K562 (cell line): ENCODE data around the gene FMC1. TPM values are rescaled to one million over a fixed set of nuclear protein-coding genes. Genes with fewer than 3 reads are reported as not detected.

Experiments used
- CBFA2T2 ChIP-seq: fragments of 450-650 bp; conservative IDR thresholded peaks from 2 replicates; pipeline ENCODE4 v1.6.1; 2017; ENCODE audit warnings: mild to moderate bottlenecking
- EHMT2 ChIP-seq: fragments of 450-650 bp; IDR thresholded peaks from 2 replicates; pipeline ENCODE4 v1.6.1; 2018; ENCODE audit warnings: antibody characterized with exemption
- FOXA3 ChIP-seq, 2 experiments: fragments of 450-650 bp in 1 of 2; sonication (generic) in 1 of 2; formaldehyde crosslinking; IDR thresholded peaks in 1 of 2; conservative IDR thresholded peaks in 1 of 2; 2 replicates each; pipeline versions ENCODE4 v1.4.0 to v1.8.0; 2020 to 2022; ENCODE audit warnings: mild to moderate bottlenecking in 2 of 2, missing genetic modification reagents in 1 of 2
- PML ChIP-seq: IDR thresholded peaks from 2 replicates; pipeline ENCODE4 v1.6.1; 2012; ENCODE audit warnings: low read length, inconsistent platforms
- POLR2A ChIP-seq: fragments of 450-650 bp; conservative IDR thresholded peaks from 2 replicates; pipeline ENCODE4 v1.6.1; 2016
- RAD51 ChIP-seq: fragments of 450-650 bp; IDR thresholded peaks from 2 replicates; pipeline ENCODE4 v1.7.1; 2016; ENCODE audit warnings: low read depth, mild to moderate bottlenecking, borderline replicate concordance
- SAFB ChIP-seq: fragments of 200-400 bp; formaldehyde crosslinking; IDR thresholded peaks from 2 replicates; pipeline ENCODE4 v1.6.1; 2017; ENCODE audit warnings: low read depth, low read length, borderline replicate concordance
- TAF9B ChIP-seq: fragments of 450-650 bp; IDR thresholded peaks from 2 replicates; pipeline ENCODE4 v1.6.1; 2018; ENCODE audit warnings: mild to moderate bottlenecking; ENCODE audit not compliant: partially characterized antibody
- TAL1 ChIP-seq: fragments of 450-650 bp; IDR thresholded peaks from 2 replicates; pipeline ENCODE4 v1.6.1; 2016; ENCODE audit warnings: mild to moderate bottlenecking
- U2AF2 ChIP-seq: fragments of 200-400 bp; formaldehyde crosslinking; optimal IDR thresholded peaks from 2 replicates; pipeline ENCODE3; 2017; ENCODE audit warnings: low read depth, mild to moderate bottlenecking, low read length
- YY1 ChIP-seq, 3 experiments: IDR thresholded peaks; 2 replicates each; pipeline ENCODE4 v1.6.1; 2011; ENCODE audit warnings: low read length in 2 of 3, mild to moderate bottlenecking in 2 of 3, moderate library complexity in 2 of 3, borderline replicate concordance in 1 of 3, control low read depth in 1 of 3, low read depth in 1 of 3; ENCODE audit not compliant: insufficient read depth in 3 of 3, insufficient replicate concordance in 2 of 3, control insufficient read depth in 1 of 3, insufficient read length in 1 of 3; ENCODE audit errors: extremely low read depth in 1 of 3
- ZC3H8 ChIP-seq: fragments of 450-650 bp; IDR thresholded peaks from 2 replicates; pipeline ENCODE4 v1.6.1; 2017
- ZFX ChIP-seq: sonication (generic); formaldehyde crosslinking; IDR thresholded peaks from 2 replicates; pipeline ENCODE4 v1.8.0; 2022; ENCODE audit warnings: mild to moderate bottlenecking, missing genetic modification reagents, moderate library complexity
- ZNF778 ChIP-seq: fragments of 450-650 bp; formaldehyde crosslinking; IDR thresholded peaks from 2 replicates; pipeline ENCODE4 v1.4.0; 2020; ENCODE audit warnings: mild to moderate bottlenecking, moderate library complexity
- polyA plus RNA-seq, 8 experiments: library from polyadenylated mRNA; depleted of rRNA in 4 of 8; stranded (reverse) in 5 of 8; unstranded in 3 of 8; fragments of >200 nt; fragmentation: Nextera tagmentation in 2 of 8; fragmentation: Illumina TruSeq in 1 of 8; extraction: Ambion mirVana in 2 of 8; extraction: Trizol in 1 of 8; gene quantifications; 2 replicates each; pipeline versions ENCODE4 v1.2.1 to v1.2.3, GENCODE V29; 2011 to 2014; ENCODE audit warnings: inconsistent platforms in 1 of 8, missing spikeins in 1 of 8
- total RNA-seq, 7 experiments: library from RNA; depleted of rRNA in 6 of 7; stranded (reverse); fragments of >200 nt in 6 of 7; fragmentation: Illumina TruSeq in 2 of 7; extraction: Trizol in 2 of 7; gene quantifications; 2 replicates each; pipeline versions ENCODE4 v1.2.1 to v1.2.3, GENCODE V29; 2011 to 2021; ENCODE audit warnings: low replicate concordance in 1 of 7
- TF ChIP-seq, protein P1 (sequence below): fragments of 450-650 bp; IDR thresholded peaks from 2 replicates; pipeline ENCODE4 v1.6.1; 2014; ENCODE audit warnings: low read depth, mild to moderate bottlenecking, moderate library complexity, borderline replicate concordance
- TF ChIP-seq, protein P2 (sequence below): fragments of 250-450 bp; sonication (Bioruptor Pico); IDR thresholded peaks from 2 replicates; pipeline ENCODE4 v1.8.0; 2021; ENCODE audit warnings: mild to moderate bottlenecking, moderate library complexity
- TF ChIP-seq, protein P3 (sequence below): sonication (generic); formaldehyde crosslinking; IDR thresholded peaks from 2 replicates; pipeline ENCODE4 v1.8.0; 2022; ENCODE audit warnings: missing genetic modification reagents, mild to moderate bottlenecking, moderate library complexity, borderline replicate concordance
- TF ChIP-seq, protein P4 (sequence below): fragments of 250-450 bp; sonication (Bioruptor Pico); IDR thresholded peaks from 2 replicates; pipeline ENCODE4 v1.5.0; 2020; ENCODE audit warnings: mild to moderate bottlenecking
- TF ChIP-seq, protein P5 (sequence below): fragments of 450-650 bp; IDR thresholded peaks from 2 replicates; pipeline ENCODE4 v1.6.1; 2016; ENCODE audit warnings: low read depth, mild to moderate bottlenecking, moderate library complexity

FMC1 gene
- total and polyA plus RNA-seq, 9 of the 15 experiments (the other 6 are each of a cell fraction or from before 2014, with no cell fraction given) = 14.0 to 116 (median 29.0) TPM

DNA sequence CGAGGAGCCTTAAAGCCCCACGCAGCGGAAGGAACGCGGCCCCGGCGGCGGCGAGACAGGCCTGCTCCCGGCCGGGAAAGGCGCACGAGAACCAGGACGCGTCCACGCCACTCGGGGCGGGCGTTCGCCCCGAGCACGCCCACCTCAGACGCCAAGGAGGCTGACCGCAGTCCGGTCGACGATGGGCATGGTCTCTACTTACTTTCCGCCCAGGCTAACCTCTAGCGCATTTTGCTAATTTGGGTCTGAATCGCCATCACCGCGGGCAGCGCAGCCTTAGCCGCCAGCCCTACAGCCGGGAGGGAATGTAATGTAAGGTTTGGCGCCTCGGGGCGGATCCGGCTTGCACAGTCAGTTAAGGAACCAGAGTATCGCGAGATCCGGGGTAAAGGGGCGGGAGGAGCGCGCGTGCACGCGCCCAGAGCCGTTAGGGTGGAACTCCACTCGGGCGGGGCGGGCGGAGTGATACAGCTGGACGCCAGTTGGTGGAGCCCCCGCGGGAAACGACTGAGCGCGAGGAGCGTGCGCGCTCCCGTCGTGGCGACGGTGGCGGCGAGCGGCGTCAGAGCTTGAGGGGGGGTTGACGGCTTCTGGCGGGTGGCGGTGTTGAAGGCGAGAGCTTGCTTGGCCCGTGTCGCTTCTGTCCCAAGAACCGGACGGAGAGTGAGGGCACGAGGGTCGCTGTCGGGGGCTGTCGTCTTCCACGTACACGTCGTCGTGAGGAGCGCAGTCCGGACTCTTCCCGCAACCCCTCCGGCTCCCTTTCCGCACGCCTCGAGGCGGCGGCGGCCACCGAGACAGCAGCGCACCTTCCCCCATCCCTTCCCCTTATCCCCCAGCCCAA, 18.5 kb downstream of the FMC1 start, which contains the start of gene LUC7L2 (continued):
- TF ChIP-seq, protein P1, sequence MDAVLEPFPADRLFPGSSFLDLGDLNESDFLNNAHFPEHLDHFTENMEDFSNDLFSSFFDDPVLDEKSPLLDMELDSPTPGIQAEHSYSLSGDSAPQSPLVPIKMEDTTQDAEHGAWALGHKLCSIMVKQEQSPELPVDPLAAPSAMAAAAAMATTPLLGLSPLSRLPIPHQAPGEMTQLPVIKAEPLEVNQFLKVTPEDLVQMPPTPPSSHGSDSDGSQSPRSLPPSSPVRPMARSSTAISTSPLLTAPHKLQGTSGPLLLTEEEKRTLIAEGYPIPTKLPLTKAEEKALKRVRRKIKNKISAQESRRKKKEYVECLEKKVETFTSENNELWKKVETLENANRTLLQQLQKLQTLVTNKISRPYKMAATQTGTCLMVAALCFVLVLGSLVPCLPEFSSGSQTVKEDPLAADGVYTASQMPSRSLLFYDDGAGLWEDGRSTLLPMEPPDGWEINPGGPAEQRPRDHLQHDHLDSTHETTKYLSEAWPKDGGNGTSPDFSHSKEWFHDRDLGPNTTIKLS = peak; percentile 99
- TF ChIP-seq, protein P2, sequence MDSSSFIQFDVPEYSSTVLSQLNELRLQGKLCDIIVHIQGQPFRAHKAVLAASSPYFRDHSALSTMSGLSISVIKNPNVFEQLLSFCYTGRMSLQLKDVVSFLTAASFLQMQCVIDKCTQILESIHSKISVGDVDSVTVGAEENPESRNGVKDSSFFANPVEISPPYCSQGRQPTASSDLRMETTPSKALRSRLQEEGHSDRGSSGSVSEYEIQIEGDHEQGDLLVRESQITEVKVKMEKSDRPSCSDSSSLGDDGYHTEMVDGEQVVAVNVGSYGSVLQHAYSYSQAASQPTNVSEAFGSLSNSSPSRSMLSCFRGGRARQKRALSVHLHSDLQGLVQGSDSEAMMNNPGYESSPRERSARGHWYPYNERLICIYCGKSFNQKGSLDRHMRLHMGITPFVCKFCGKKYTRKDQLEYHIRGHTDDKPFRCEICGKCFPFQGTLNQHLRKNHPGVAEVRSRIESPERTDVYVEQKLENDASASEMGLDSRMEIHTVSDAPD (CRISPR knock-in tag) = no peak
- TF ChIP-seq, protein P3, sequence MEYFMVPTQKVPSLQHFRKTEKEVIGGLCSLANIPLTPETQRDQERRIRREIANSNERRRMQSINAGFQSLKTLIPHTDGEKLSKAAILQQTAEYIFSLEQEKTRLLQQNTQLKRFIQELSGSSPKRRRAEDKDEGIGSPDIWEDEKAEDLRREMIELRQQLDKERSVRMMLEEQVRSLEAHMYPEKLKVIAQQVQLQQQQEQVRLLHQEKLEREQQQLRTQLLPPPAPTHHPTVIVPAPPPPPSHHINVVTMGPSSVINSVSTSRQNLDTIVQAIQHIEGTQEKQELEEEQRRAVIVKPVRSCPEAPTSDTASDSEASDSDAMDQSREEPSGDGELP (CRISPR knock-in tag) = peak; percentile 95
- TF ChIP-seq ZC3H8 = 0 out of 2 replicates have a peak, but pooled peaks have one; percentile 17
- TF ChIP-seq ZNF778 (CRISPR knock-in tag) = no peak
- no peak; the same call in 1 of the 2 replicates for TF ChIP-seq RAD51
- TF ChIP-seq YY1 (IDR thresholded peaks at IDR 0.05; ENCODE audit: borderline replicate concordance in 1 of 3, control insufficient read depth in 1 of 3, extremely low read depth in 1 of 3, insufficient read depth in 3 of 3, insufficient read length in 1 of 3, insufficient replicate concordance in 2 of 3, low read depth in 1 of 3, low read length in 2 of 3) = peak in 2 of 3 experiments; percentile 78 to 83
- TF ChIP-seq EHMT2 = no peak
- peak; percentile 92 for TF ChIP-seq SAFB
- 0 out of 4 replicates have a peak, but pooled peaks of 1 of the 2 experiments have one; percentile 49 for TF ChIP-seq FOXA3 (CRISPR knock-in tag; conservative IDR thresholded peaks at IDR 0.05 in 1 of 2, IDR thresholded peaks at IDR 0.05 in 1 of 2)
- no peak for TF ChIP-seq U2AF2
- TF ChIP-seq CBFA2T2 = no peak
- TF ChIP-seq TAL1 = no peak
- peak; percentile 95 for TF ChIP-seq ZFX (CRISPR knock-in tag)
- TF ChIP-seq, protein P4, sequence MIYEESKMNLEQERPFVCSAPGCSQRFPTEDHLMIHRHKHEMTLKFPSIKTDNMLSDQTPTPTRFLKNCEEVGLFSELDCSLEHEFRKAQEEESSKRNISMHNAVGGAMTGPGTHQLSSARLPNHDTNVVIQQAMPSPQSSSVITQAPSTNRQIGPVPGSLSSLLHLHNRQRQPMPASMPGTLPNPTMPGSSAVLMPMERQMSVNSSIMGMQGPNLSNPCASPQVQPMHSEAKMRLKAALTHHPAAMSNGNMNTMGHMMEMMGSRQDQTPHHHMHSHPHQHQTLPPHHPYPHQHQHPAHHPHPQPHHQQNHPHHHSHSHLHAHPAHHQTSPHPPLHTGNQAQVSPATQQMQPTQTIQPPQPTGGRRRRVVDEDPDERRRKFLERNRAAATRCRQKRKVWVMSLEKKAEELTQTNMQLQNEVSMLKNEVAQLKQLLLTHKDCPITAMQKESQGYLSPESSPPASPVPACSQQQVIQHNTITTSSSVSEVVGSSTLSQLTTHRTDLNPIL (CRISPR knock-in tag) = no peak
- peak; percentile 97 for TF ChIP-seq TAF9B
- TF ChIP-seq POLR2A = peak; percentile 100
- TF ChIP-seq PML = peak; percentile 99
- TF ChIP-seq, protein P5, sequence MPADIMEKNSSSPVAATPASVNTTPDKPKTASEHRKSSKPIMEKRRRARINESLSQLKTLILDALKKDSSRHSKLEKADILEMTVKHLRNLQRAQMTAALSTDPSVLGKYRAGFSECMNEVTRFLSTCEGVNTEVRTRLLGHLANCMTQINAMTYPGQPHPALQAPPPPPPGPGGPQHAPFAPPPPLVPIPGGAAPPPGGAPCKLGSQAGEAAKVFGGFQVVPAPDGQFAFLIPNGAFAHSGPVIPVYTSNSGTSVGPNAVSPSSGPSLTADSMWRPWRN = 0 out of 2 replicates have a peak, but pooled peaks have one; percentile 37
